Vagina (tissue), 2 donors: ENCODE data around the gene CLEC16A.

Source experiments
- POLR2A ChIP-seq, 2 donors: fragments of 450-650 bp; IDR thresholded peaks; one replicate each; pipeline ENCODE4 v1.6.1; 2017; ENCODE audit warnings: antibody characterized with exemption in 2 of 2, mild to moderate bottlenecking in 2 of 2, moderate library complexity in 2 of 2
- POLR2AphosphoS5 ChIP-seq, 2 donors: sonication (generic); formaldehyde crosslinking; IDR thresholded peaks; one replicate each; pipeline ENCODE4 v1.9.0; 2017; ENCODE audit warnings: antibody characterized with exemption in 2 of 2, mild to moderate bottlenecking in 2 of 2, low read depth in 1 of 2; ENCODE audit not compliant: insufficient read depth in 1 of 2
- TF ChIP-seq, protein P1 (sequence below), 3 experiments: fragments of 450-650 bp in 2 of 3; fragments of 200-600 bp in 1 of 3; sonication (generic) in 1 of 3; IDR thresholded peaks; one replicate each; pipeline ENCODE4 v1.5.1; 2017 to 2019; ENCODE audit warnings: antibody characterized with exemption in 3 of 3, mild to moderate bottlenecking in 2 of 3, moderate library complexity in 2 of 3

DNA sequence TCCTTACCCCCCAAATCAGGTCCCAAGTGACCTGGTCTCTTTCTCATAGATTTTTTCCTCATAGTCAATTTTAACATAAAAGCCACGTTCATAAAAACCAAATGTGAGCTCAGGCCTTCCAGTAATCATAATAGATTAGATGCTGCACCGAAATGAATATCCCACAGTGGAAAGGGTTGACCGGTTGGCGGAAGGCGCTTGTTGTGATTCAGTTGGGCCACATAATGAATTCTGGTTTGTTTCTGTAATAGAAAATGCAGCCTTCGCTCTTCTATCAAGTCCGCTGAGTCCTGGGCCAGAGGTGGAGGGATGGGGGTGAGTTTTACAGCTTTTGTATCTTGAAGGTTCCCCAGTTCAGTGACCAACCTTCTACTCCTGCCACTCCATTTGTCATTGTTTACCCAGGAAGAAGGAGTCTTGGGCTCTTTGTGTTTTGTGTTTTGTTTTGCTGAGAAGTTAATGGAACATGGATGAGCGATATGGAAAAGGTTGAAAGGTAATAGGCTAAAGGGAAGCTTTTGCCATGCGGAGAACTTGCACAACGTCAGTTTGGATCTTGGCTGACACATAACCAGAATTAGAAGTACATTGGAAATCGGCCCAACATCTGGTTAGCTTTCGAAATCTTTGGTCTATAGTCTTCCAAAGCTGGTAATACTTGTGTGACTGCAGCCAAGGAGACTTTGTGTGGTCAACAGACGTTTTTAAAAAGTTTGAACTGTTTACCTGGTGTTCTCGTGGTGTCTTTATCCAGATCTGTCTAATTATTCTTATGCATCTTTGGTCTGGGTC lies 89.5 kb downstream of the CLEC16A start:
- peak in 1 of 2 donors; percentile 90 for TF ChIP-seq POLR2AphosphoS5 (IDR thresholded peaks at IDR 0.05; ENCODE audit: insufficient read depth in 1 of 2, low read depth in 1 of 2)
- TF ChIP-seq, protein P1, sequence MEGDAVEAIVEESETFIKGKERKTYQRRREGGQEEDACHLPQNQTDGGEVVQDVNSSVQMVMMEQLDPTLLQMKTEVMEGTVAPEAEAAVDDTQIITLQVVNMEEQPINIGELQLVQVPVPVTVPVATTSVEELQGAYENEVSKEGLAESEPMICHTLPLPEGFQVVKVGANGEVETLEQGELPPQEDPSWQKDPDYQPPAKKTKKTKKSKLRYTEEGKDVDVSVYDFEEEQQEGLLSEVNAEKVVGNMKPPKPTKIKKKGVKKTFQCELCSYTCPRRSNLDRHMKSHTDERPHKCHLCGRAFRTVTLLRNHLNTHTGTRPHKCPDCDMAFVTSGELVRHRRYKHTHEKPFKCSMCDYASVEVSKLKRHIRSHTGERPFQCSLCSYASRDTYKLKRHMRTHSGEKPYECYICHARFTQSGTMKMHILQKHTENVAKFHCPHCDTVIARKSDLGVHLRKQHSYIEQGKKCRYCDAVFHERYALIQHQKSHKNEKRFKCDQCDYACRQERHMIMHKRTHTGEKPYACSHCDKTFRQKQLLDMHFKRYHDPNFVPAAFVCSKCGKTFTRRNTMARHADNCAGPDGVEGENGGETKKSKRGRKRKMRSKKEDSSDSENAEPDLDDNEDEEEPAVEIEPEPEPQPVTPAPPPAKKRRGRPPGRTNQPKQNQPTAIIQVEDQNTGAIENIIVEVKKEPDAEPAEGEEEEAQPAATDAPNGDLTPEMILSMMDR (IDR thresholded peaks at IDR 0.05), result no peak
- TF ChIP-seq POLR2A (IDR thresholded peaks at IDR 0.05), result no peak
